Cardiac septum (tissue), 1 donor: ENCODE measurements around the gene MSN. TPM values are rescaled to one million over a fixed set of nuclear protein-coding genes. Genes with fewer than 3 reads are reported as not detected.

Experiments used
- DNase-seq: peaks from one replicate; pipeline ENCODE4 v3.0.0-alpha.2; 2020; ENCODE audit warnings: low spot score
- intact Hi-C: fragments of 100-400 bp; cut with DNase I; formaldehyde crosslinking; loops from one replicate; pipeline ENCODE4 v1.14.0; 2022
- total RNA-seq: library from RNA; stranded (reverse); fragmentation: NEBNext Ultra II Directional; extraction: Animal tissue kit (Norgen Biotek cat#: 25700); gene quantifications from one replicate; pipeline ENCODE4 v1.2.1, GENCODE V29; 2021
- donor health status: DM: no; HTN: no; CAD: no.

Gene MSN
- total RNA-seq, 1 donor from 2014 or later = 177 TPM

- no peak for DNase-seq
- intact Hi-C loops = no loop called here
These were observed 35.5 kb downstream of the MSN start for GRCh38 chrX:65702956-65703355.

GRCh38 chrX:65705439-65705838 is 38.0 kb downstream of the MSN start:
- intact Hi-C loops = loop anchor here (2.0 to 5.0 kb wide), 2 partner anchors 33 to 105 kb away; no protein-coding TSS in a partner anchor
- DNase-seq = no peak

- DNase-seq = no peak
- intact Hi-C loops = loop anchor here (5.0 kb wide), 1 partner anchor 34 kb away; no protein-coding TSS in a partner anchor
These were observed 38.8 kb downstream of the MSN start for GRCh38 chrX:65706041-65706828.

- DNase-seq = no peak
- intact Hi-C loops = loop anchor here (5.0 kb wide), 1 partner anchor 35 kb away; no protein-coding TSS in a partner anchor
These were observed 39.7 kb downstream of the MSN start for GRCh38 chrX:65707151-65707550.

GRCh38 chrX:65712005-65712806 is 44.8 kb downstream of the MSN start:
- DNase-seq = no peak
- intact Hi-C loops = no loop called here

- intact Hi-C loops = no loop called here
- DNase-seq = no peak
These were observed 51.1 kb downstream of the MSN start for GRCh38 chrX:65718538-65718937.

- no peak for DNase-seq
These were observed 53.0 kb downstream of the MSN start for GRCh38 chrX:65720381-65720964.

GRCh38 chrX:65723706-65724105 is 56.3 kb downstream of the MSN start:
- intact Hi-C loops = loop anchor here (10.0 kb wide), 1 partner anchor 261 kb away; no protein-coding TSS in a partner anchor

More at GRCh38 chrX:65720381-65720964, 53.0 kb downstream of the MSN start:
- intact Hi-C loops = loop anchor here (10.0 kb wide), 1 partner anchor 264 kb away; no protein-coding TSS in a partner anchor

GRCh38 chrX:65726715-65727114 is 59.3 kb downstream of the MSN start:
- intact Hi-C loops = loop anchor here (10.0 kb wide), 1 partner anchor 258 kb away; no protein-coding TSS in a partner anchor

More at GRCh38 chrX:65723706-65724105, 56.3 kb downstream of the MSN start:
- DNase-seq = no peak

GRCh38 chrX:65731684-65732289 is 64.3 kb downstream of the MSN start:
- intact Hi-C loops = no loop called here
- DNase-seq = no peak

More at GRCh38 chrX:65726715-65727114, 59.3 kb downstream of the MSN start:
- no peak for DNase-seq

- intact Hi-C loops = no loop called here
These were observed 73.5 kb downstream of the MSN start for GRCh38 chrX:65740909-65741308.

GRCh38 chrX:65741823-65742222 is 74.4 kb downstream of the MSN start:
- intact Hi-C loops = no loop called here
- no peak for DNase-seq

More at GRCh38 chrX:65740909-65741308, 73.5 kb downstream of the MSN start:
- no peak for DNase-seq

- intact Hi-C loops = no loop called here
- no peak for DNase-seq
These were observed 77.5 kb downstream of the MSN start for GRCh38 chrX:65744965-65745364.

- DNase-seq = no peak
- intact Hi-C loops = no loop called here
These were observed 78.0 kb downstream of the MSN start for GRCh38 chrX:65745427-65745826.

GRCh38 chrX:65745992-65746391 is 78.5 kb downstream of the MSN start:
- intact Hi-C loops = no loop called here
- DNase-seq = no peak

GRCh38 chrX:65750674-65751469 is 83.4 kb downstream of the MSN start:
- DNase-seq = no peak
- intact Hi-C loops = no loop called here

- intact Hi-C loops = no loop called here
- no peak for DNase-seq
These were observed 84.1 kb downstream of the MSN start for GRCh38 chrX:65751519-65751918.

GRCh38 chrX:65752294-65752693 is 84.8 kb downstream of the MSN start:
- intact Hi-C loops = no loop called here

GRCh38 chrX:65755786-65756185 is 88.3 kb downstream of the MSN start:
- intact Hi-C loops = no loop called here
- no peak for DNase-seq

More at GRCh38 chrX:65752294-65752693, 84.8 kb downstream of the MSN start:
- no peak for DNase-seq
